SK-N-SH treated with all-trans-retinoic acid at 6 μM for 48 hours (cell line): ENCODE data around the gene ARHGAP25.

Experiments
- ATAC-seq: fragments of 200-7000 bp; cut with Tn5 transposase; 3 replicates; pipeline ENCODE4 v1.9.1; 2020; ENCODE audit warnings: mild to moderate bottlenecking, moderate library complexity
- ARNTL ChIP-seq: fragments of 450-650 bp; formaldehyde crosslinking; IDR thresholded peaks from 2 replicates; pipeline ENCODE4 v1.5.0; 2020; ENCODE audit warnings: low read depth, mild to moderate bottlenecking, moderate library complexity, borderline replicate concordance
- BACH2 ChIP-seq: fragments of 250-450 bp; sonication (Bioruptor Pico); IDR thresholded peaks from 2 replicates; pipeline ENCODE4 v1.9.0; 2021; ENCODE audit warnings: mild to moderate bottlenecking, borderline replicate concordance
- CREB5 ChIP-seq: fragments of 250-450 bp; sonication (Bioruptor Pico); IDR thresholded peaks from 2 replicates; pipeline ENCODE4 v1.5.1; 2020; ENCODE audit warnings: low read depth, mild to moderate bottlenecking, moderate library complexity
- CSDC2 ChIP-seq: fragments of 250-450 bp; sonication (Bioruptor Pico); IDR thresholded peaks from 2 replicates; pipeline ENCODE4 v1.5.0; 2020; ENCODE audit warnings: mild to moderate bottlenecking, moderate library complexity
- CSRNP3 ChIP-seq: fragments of 250-450 bp; sonication (Bioruptor Pico); IDR thresholded peaks from 2 replicates; pipeline ENCODE4 v1.5.1; 2021; ENCODE audit warnings: mild to moderate bottlenecking, moderate library complexity
- ESRRG ChIP-seq: fragments of 250-450 bp; sonication (Bioruptor Pico); IDR thresholded peaks from 2 replicates; pipeline ENCODE4 v1.6.1; 2021; ENCODE audit warnings: mild to moderate bottlenecking
- GLIS3 ChIP-seq: fragments of 250-450 bp; sonication (Bioruptor Pico); IDR thresholded peaks from 2 replicates; pipeline ENCODE4 v1.5.0; 2020; ENCODE audit warnings: mild to moderate bottlenecking, moderate library complexity
- ISL1 ChIP-seq: fragments of 250-450 bp; sonication (Bioruptor Pico); IDR thresholded peaks from 2 replicates; pipeline ENCODE4 v2.1.2; 2022; ENCODE audit warnings: mild to moderate bottlenecking, moderate library complexity
- OSR1 ChIP-seq: fragments of 250-450 bp; sonication (Bioruptor Pico); IDR thresholded peaks from 2 replicates; pipeline ENCODE4 v1.8.0; 2022; ENCODE audit warnings: moderate library complexity, mild to moderate bottlenecking, inconsistent platforms
- PATZ1 ChIP-seq: fragments of 250-450 bp; sonication (Bioruptor Pico); IDR thresholded peaks from 2 replicates; pipeline ENCODE4 v1.8.0; 2020; ENCODE audit warnings: mild to moderate bottlenecking, moderate library complexity, borderline replicate concordance
- POU6F1 ChIP-seq: fragments of 250-450 bp; sonication (Bioruptor Pico); IDR thresholded peaks from 2 replicates; pipeline ENCODE4 v1.8.0; 2021; ENCODE audit warnings: low read depth, mild to moderate bottlenecking, moderate library complexity, borderline replicate concordance
- PPARA ChIP-seq: fragments of 250-450 bp; sonication (Bioruptor Pico); IDR thresholded peaks from 2 replicates; pipeline ENCODE4 v1.5.0; 2020; ENCODE audit warnings: mild to moderate bottlenecking, borderline replicate concordance
- RARB ChIP-seq: fragments of 250-450 bp; sonication (Bioruptor Pico); IDR thresholded peaks from 2 replicates; pipeline ENCODE4 v1.8.0; 2021; ENCODE audit warnings: mild to moderate bottlenecking, moderate library complexity
- SNAI2 ChIP-seq: fragments of 250-450 bp; sonication (Bioruptor Pico); IDR thresholded peaks from 2 replicates; pipeline ENCODE4 v1.5.0; 2020; ENCODE audit warnings: mild to moderate bottlenecking, moderate library complexity
- TCF4 ChIP-seq: fragments of 250-450 bp; sonication (Bioruptor Pico); IDR thresholded peaks from 2 replicates; pipeline ENCODE4 v1.8.0; 2021; ENCODE audit warnings: mild to moderate bottlenecking, moderate library complexity, borderline replicate concordance
- TOX ChIP-seq: fragments of 250-450 bp; sonication (Bioruptor Pico); IDR thresholded peaks from 2 replicates; pipeline ENCODE4 v1.8.0; 2021; ENCODE audit warnings: mild to moderate bottlenecking, moderate library complexity, borderline replicate concordance
- TSHZ2 ChIP-seq: fragments of 250-450 bp; sonication (Bioruptor Pico); IDR thresholded peaks from 2 replicates; pipeline ENCODE4 v1.5.0; 2020; ENCODE audit warnings: mild to moderate bottlenecking, moderate library complexity
- ZFP3 ChIP-seq: fragments of 250-450 bp; sonication (Bioruptor Pico); IDR thresholded peaks from 2 replicates; pipeline ENCODE4 v1.5.0; 2020; ENCODE audit warnings: mild to moderate bottlenecking, moderate library complexity
- ZFP30 ChIP-seq: fragments of 450-650 bp; formaldehyde crosslinking; IDR thresholded peaks from 2 replicates; pipeline ENCODE4 v1.5.0; 2022; ENCODE audit warnings: mild to moderate bottlenecking, moderate library complexity
- ZNF565 ChIP-seq: fragments of 450-650 bp; formaldehyde crosslinking; conservative IDR thresholded peaks from 2 replicates; pipeline ENCODE4 v1.5.0; 2020; ENCODE audit warnings: low read depth, mild to moderate bottlenecking, moderate library complexity
- ZNF8 ChIP-seq: fragments of 450-650 bp; formaldehyde crosslinking; IDR thresholded peaks from 2 replicates; pipeline ENCODE4 v1.5.0; 2020; ENCODE audit warnings: mild to moderate bottlenecking, moderate library complexity

ARHGAP25 gene

GRCh38 chr2:68741805-68742306, 7.2 kb downstream of the ARHGAP25 start:
- no peak for TF ChIP-seq RARB (CRISPR knock-in tag)
- ATAC-seq, result no peak

GRCh38 chr2:68742626-68743415, 8.2 kb downstream of the ARHGAP25 start:
- no peak for TF ChIP-seq ZFP30 (CRISPR knock-in tag)
- no peak for TF ChIP-seq CSDC2
- no peak for ATAC-seq

- TF ChIP-seq POU6F1, result no peak
- no peak for TF ChIP-seq ZNF8 (CRISPR knock-in tag)
- TF ChIP-seq CSRNP3 (CRISPR knock-in tag), result no peak
- TF ChIP-seq RARB (CRISPR knock-in tag), result no peak
- TF ChIP-seq ARNTL (CRISPR knock-in tag), result no peak
- TF ChIP-seq ZFP3 (CRISPR knock-in tag), result no peak
- no peak for TF ChIP-seq CSDC2
- no peak for TF ChIP-seq GLIS3
- TF ChIP-seq CREB5 (CRISPR knock-in tag), result no peak
- TF ChIP-seq PPARA (CRISPR knock-in tag), result no peak
- no peak for TF ChIP-seq SNAI2 (CRISPR knock-in tag)
- TF ChIP-seq ZNF565 (CRISPR knock-in tag), result no peak
- TF ChIP-seq OSR1 (CRISPR knock-in tag), result no peak
- no peak for TF ChIP-seq BACH2 (CRISPR knock-in tag)
- no peak for TF ChIP-seq ESRRG (CRISPR knock-in tag)
- TF ChIP-seq ISL1 (CRISPR knock-in tag), result no peak
- no peak for TF ChIP-seq TOX (CRISPR knock-in tag)
- TF ChIP-seq PATZ1 (CRISPR knock-in tag), result no peak
- ATAC-seq, result no peak
Observed at GRCh38 chr2:68743531-68743930, 8.9 kb downstream of the ARHGAP25 start.

- no peak for TF ChIP-seq PPARA (CRISPR knock-in tag)
- TF ChIP-seq TCF4, result no peak
- TF ChIP-seq TOX (CRISPR knock-in tag), result no peak
- no peak for TF ChIP-seq PATZ1 (CRISPR knock-in tag)
- no peak for TF ChIP-seq RARB (CRISPR knock-in tag)
- TF ChIP-seq CSDC2, result no peak
- TF ChIP-seq TSHZ2, result no peak
- ATAC-seq, result no peak
Observed at GRCh38 chr2:68744366-68744912, 9.8 kb downstream of the ARHGAP25 start.
